ENCODE measurements around the gene MAPKAP1.

- TF ChIP-seq CTCF (conservative IDR thresholded peaks at IDR 0.05; ENCODE audit: low read length) (no peak), EZH2phosphoT487 (IDR thresholded peaks at IDR 0.05; ENCODE audit: borderline replicate concordance, low read depth, low read length) (no peak)
Observed at GRCh38 chr9:125707472-125707804, 430 bp upstream of the MAPKAP1 start.
